ENCODE results near the gene APBB2.
"Not testable (repeated sequence)": the region's sequence is repeated elsewhere in the genome, so short reads cannot be mapped to it uniquely, and the experiment has no call there.

The APBB2 gene

GRCh38 chr4:41022116-41022515, 192.2 kb downstream of the APBB2 start:
- no peak for DNase-seq (ENCODE audit: low read depth in 2 of 2)

- DNase-seq (ENCODE audit: low read depth in 2 of 2), result no peak
These were observed 199.2 kb downstream of the APBB2 start for GRCh38 chr4:41015016-41015675.

GRCh38 chr4:41014158-41014557, 200.2 kb downstream of the APBB2 start:
- DNase-seq (ENCODE audit: low read depth in 2 of 2), result no peak

- DNase-seq (ENCODE audit: low read depth in 2 of 2), result no peak
These were observed 200.6 kb downstream of the APBB2 start for GRCh38 chr4:41013746-41014145.

GRCh38 chr4:41012911-41013310, 201.4 kb downstream of the APBB2 start:
- no peak for DNase-seq (ENCODE audit: low read depth in 2 of 2)

- no peak for DNase-seq (ENCODE audit: low read depth in 2 of 2)
These were observed 202.0 kb downstream of the APBB2 start for GRCh38 chr4:41012293-41012692.

- no peak for DNase-seq (ENCODE audit: low read depth in 2 of 2)
These were observed 204.9 kb downstream of the APBB2 start for GRCh38 chr4:41009411-41009810.

GRCh38 chr4:41006141-41006540, 208.2 kb downstream of the APBB2 start:
- DNase-seq (ENCODE audit: low read depth in 2 of 2), result no peak

GRCh38 chr4:41002309-41002708, 212.0 kb downstream of the APBB2 start:
- no peak for DNase-seq (ENCODE audit: low read depth in 2 of 2)

GRCh38 chr4:41000356-41000755, 214.0 kb downstream of the APBB2 start:
- DNase-seq (ENCODE audit: low read depth in 2 of 2), result no peak

- DNase-seq (ENCODE audit: low read depth in 2 of 2), result no peak
These were observed 215.5 kb downstream of the APBB2 start for GRCh38 chr4:40998675-40999358.

GRCh38 chr4:40995850-40996249, 218.5 kb downstream of the APBB2 start:
- no peak for DNase-seq (ENCODE audit: low read depth in 2 of 2)

GRCh38 chr4:40994321-40994720, 220.0 kb downstream of the APBB2 start:
- DNase-seq (ENCODE audit: low read depth in 2 of 2), result not testable (repeated sequence)

- not testable (repeated sequence) for DNase-seq (ENCODE audit: low read depth in 2 of 2)
These were observed 221.0 kb downstream of the APBB2 start for GRCh38 chr4:40993296-40993693.

- no peak for DNase-seq (ENCODE audit: low read depth in 2 of 2)
These were observed 221.7 kb downstream of the APBB2 start for GRCh38 chr4:40992472-40993295.

GRCh38 chr4:40991908-40992307, 222.4 kb downstream of the APBB2 start:
- no peak for DNase-seq (ENCODE audit: low read depth in 2 of 2)

GRCh38 chr4:40990899-40991265, 223.5 kb downstream of the APBB2 start:
- no peak for DNase-seq (ENCODE audit: low read depth in 2 of 2)

- DNase-seq (ENCODE audit: low read depth in 2 of 2), result no peak
These were observed 224.0 kb downstream of the APBB2 start for GRCh38 chr4:40990236-40990898.

- DNase-seq (ENCODE audit: low read depth in 2 of 2), result no peak
These were observed 227.2 kb downstream of the APBB2 start for GRCh38 chr4:40987151-40987550.

- no peak for DNase-seq (ENCODE audit: low read depth in 2 of 2)
These were observed 228.0 kb downstream of the APBB2 start for GRCh38 chr4:40986375-40986774.

GRCh38 chr4:40984051-40984450, 230.3 kb downstream of the APBB2 start:
- no peak for DNase-seq (ENCODE audit: low read depth in 2 of 2)

- no peak for DNase-seq (ENCODE audit: low read depth in 2 of 2)
These were observed 233.9 kb downstream of the APBB2 start for GRCh38 chr4:40980318-40980883.

Data from stimulated activated CD4-positive, alpha-beta T cell treated with anti-CD3 and anti-CD28 coated beads, Interleukin-4, amount 100 ng/mL, for 48 hours (primary cell).